HG03469 (cell line): ENCODE measurements around the gene ASIC3.

Source experiments
- ATAC-seq: cut with Tn5 transposase; IDR thresholded peaks from one replicate; pipeline ENCODE4 v1.9.1; 2021; ENCODE audit warnings: mild to moderate bottlenecking, moderate library complexity, moderate number of reproducible peaks; ENCODE audit not compliant: unreplicated experiment

ASIC3 gene

DNA sequence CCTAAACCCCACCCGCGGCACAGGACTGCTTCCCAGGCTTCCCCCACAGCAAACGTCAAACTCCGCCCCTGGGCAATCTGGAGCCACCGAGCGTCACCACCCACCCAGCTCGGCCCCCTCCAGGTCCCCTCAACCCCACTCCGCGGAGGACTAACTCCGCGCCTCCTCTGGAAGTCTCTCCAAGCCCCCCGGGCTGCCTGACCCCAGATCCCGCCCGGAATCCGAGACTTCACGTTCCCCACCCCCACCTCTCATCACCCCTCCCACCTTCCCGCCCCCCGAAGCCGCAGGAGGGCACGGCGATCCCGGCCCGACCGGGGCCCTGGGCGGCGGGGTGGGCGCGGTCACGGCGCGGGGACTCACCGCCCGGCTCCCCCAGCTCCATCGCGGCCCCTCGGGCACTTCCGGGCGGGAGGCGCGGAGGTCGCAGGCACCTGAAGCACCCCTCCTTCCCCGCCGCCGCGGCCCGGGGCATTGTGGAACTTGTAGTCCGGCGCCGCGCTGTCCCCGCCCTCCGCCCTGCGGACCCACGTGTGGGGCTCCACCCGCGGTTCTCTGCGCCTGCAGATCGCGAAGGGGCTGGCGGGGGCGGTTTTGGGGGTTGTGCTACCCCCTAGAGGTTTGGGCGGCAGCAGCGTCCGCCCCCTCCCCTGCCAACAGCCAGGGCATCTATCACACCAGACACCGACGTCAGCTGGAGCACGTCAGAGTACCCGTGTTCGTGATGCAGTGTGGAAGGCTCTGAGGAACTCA is 34.9 kb downstream of the ASIC3 start, which contains the start of gene TMUB1:
Gene TMUB1 (minus strand): TSS at position 423 of the 753 bp plus-strand sequence. CDS start 930 bp downstream, outside the sequence.
- peak; percentile 33 for ATAC-seq

- ATAC-seq = no peak
Observed at GRCh38 chr7:151083824-151084160, 35.5 kb downstream of the ASIC3 start.

- no peak for ATAC-seq
Observed at GRCh38 chr7:151085329-151085690, 37.0 kb downstream of the ASIC3 start.

DNA sequence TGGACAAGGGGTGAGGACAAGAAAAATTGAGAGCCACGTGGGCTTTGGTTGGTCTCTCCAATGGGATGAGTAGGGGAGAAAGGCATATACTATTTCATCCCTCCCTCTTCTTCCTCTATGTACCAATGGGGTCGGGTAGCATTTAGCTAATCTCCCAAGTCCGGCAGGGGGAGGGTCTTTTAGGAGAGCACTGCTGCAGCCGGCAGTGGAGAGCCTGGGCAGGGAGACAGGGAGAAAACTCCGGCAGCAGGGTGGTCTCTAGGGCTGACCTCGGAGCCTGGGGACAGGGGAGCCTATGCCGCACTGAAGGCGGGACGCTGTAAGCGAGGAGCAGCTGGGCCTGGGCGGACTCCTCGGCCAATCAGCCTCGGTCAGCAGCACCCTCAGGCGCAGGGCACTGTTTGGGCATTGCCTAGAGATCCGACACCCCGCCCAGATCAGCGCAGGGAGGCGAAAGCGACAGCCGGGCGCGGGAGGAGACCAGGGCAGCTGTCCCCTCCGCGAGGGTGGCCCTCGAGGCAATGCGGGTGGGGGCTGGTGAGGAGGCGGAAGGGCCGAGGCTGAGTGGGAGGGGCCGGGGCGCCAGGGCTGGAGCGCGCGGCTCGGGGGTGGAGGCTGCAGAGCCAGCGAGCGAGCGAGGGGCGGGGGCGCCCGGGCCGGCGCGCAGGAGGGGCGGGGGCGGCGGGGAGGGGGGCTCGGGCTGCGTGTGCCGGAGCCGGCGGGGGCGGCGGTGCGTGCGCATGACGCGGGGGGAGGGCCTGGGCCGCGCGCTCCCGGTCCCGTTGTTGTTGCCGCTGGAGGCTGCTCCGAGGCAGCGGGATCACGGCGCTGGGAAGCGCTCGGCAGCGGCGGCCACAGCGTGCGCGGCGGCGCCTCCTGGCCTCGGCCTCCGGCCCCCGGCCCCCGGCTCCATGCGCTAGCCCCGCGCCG is 37.6 kb downstream of the ASIC3 start, which contains the start of gene AGAP3:
Gene AGAP3 (plus strand): TSS at position 785 of the 930 bp plus-strand sequence. CDS start 267 bp downstream, outside the sequence.
- ATAC-seq = no peak

DNA sequence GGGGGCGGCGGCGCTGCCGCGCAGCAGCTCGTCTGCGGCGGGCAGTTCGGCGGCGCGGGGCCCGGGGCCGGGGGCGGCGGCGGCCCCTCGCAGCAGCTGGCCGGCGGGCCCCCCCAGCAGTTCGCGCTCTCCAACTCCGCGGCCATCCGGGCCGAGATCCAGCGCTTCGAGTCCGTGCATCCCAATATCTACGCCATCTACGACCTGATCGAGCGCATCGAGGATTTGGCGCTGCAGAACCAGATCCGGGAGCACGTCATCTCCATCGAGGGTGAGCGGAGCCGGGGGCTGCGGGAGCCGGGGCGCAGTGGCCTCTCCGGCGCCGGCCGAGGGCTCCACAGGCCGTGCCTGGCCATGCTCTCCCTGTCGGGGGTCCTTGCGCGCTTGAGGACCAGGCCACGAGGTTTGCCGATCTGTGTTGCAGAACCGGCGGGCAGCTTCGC is 38.5 kb downstream of the ASIC3 start:
- no peak for ATAC-seq

GRCh38 chr7:151087245-151088018 is 39.1 kb downstream of the ASIC3 start:
- ATAC-seq = no peak

DNA sequence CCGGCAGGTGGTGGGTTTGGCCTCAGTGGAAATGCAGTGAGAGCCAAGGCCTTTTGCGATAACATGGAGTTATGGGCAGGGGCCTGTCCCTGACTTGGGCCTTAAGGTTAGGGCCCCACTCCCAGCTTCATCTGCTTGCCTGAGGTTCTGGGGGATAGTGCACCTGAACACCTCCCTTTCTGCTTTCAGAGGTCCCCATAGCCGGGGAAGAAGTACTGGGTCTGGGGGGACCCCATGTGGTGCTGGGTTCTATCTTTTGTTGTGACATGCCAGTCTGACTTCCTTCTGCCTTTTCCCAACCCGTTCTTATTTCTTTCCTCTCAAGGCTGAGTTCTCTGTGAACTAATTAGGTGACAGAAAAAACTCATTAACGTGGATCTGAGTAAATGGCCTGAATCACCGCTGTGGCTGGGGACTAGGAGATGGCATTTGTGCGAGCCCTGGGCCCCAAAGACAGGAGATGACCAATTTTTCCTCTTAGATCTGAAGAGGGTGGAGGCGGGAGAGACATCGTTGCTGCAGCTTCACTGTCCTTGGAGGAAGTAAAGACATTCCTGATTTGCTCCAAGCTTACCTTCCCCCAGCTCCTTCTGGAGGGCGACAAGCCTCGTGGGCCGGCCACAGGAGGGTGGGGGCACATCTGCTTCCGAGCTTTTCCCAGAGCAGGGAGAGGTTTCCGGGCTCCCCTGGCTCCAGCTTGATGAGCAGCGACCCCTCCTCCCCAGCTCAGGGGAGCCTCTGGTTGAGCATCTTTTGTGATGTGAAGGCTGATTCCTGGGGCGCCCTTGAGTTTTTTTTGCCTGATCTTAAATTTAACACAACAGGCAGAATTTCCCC is 39.9 kb downstream of the ASIC3 start:
- ATAC-seq = no peak

DNA sequence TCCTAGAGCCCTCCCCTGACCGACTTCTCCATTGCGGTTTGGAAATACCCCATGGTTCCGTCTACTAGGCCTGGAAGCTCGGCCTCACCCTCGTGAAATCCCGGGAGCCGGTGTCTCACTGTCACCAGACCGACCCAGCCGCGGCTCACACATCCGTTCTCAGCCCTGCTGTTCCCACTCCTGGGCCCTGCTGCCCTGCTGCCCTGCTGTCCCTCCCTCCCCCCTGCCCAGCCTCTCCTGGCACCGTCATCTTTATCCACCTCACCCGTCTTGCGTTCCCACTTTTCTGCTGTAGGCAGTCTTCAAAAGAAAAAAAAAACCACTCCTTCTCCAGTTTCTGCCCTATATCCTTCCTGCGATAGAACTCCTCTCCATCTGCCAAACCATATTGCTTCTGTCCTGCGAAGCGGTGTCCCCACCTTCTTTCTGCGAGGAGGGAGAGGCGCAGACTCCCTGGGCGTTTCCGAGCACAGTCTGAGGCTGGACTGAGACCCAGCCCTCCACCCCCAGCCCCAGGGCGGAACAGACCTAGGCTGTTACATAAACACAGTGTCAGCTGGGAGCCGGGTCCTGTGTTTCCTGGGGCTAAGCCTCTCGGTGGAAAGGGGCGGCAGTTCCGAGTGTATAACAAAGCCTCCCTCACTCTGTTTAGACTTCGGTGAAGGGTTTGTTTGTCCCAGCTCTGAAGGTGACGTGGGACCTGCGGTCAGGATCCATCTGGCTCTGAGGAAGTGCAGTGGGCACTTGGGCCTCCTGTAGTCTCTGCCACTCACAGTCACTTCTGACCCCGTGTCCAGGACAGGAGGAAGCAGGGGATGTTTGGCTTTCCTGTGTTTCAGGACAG is 40.7 kb downstream of the ASIC3 start:
- ATAC-seq = no peak

- no peak for ATAC-seq
Observed at GRCh38 chr7:151089893-151090730, 41.8 kb downstream of the ASIC3 start.

GRCh38 chr7:151091003-151091402 is 42.7 kb downstream of the ASIC3 start:
- no peak for ATAC-seq

GRCh38 chr7:151091431-151091830 is 43.1 kb downstream of the ASIC3 start:
- ATAC-seq = no peak

GRCh38 chr7:151091988-151092387 is 43.7 kb downstream of the ASIC3 start:
- ATAC-seq = no peak

GRCh38 chr7:151093748-151094147 is 45.4 kb downstream of the ASIC3 start:
- no peak for ATAC-seq

DNA sequence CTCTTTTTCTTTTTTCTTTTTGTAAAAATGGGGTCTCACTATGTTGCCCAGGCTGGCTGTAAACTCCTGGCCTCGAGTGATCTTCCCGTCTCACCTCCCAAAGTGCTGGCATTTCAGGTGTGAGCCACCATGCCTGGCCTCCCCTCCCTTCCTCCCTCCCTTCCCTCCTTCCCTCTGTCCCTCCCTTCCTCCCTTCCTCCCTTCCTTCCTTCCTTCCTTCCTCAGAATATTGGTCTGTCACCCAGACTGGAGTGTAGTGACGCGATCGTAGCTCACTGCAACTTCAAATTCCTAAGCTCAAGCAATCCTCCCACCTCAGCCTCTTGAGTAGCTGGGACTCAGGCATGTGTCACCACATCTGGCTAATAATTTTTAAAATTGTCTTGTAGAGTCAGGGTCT is 46.3 kb downstream of the ASIC3 start:
- ATAC-seq = no peak

GRCh38 chr7:151095123-151095797 is 46.9 kb downstream of the ASIC3 start:
- ATAC-seq = no peak

GRCh38 chr7:151095828-151096475 is 47.6 kb downstream of the ASIC3 start:
- ATAC-seq = no peak

DNA sequence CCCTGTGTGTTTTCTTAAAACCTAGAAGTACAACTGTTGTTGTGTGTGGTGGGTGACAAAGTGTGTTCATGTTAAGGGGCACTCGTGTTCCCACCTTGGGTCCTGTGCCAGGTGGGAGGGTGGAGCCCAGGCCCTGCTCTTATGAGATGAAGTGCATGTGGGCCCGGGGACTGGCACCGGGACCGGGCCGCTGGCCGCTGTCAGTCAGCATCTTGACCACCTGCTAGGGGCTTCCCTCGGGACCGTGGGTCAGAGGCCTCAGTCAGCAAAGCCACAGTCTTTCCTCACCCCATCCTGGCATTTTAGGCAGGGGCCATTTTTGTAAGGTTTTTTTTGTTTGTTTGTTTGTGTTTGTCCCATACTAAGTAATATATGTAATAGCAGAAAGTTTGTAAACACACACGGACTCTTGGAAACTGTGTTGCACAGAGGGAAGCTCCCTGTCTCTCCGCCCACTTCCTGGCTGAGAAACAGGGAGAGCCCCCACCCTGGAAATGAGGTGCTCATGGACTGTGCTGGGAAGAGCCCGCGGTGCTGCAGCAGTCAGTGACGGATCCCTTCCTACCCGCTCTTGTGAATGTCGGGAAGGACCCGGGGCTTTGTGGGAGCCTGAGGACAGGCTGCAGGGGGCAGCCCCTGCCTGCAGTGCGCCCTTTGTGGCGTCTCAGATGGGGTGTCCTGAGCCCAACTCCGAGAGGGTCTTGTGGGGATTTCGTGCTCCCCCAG is 51.3 kb downstream of the ASIC3 start:
- no peak for ATAC-seq
